ENCODE data around the gene CLMN.

Gene CLMN

GRCh38 chr14:95304342-95304741 is 15.4 kb downstream of the CLMN start:
- no peak for DNase-seq

- DNase-seq = peak in 26 of 56 donors; percentile 22 to 67 (median 42)
These were observed 16.2 kb downstream of the CLMN start for GRCh38 chr14:95303552-95303951.

DNA sequence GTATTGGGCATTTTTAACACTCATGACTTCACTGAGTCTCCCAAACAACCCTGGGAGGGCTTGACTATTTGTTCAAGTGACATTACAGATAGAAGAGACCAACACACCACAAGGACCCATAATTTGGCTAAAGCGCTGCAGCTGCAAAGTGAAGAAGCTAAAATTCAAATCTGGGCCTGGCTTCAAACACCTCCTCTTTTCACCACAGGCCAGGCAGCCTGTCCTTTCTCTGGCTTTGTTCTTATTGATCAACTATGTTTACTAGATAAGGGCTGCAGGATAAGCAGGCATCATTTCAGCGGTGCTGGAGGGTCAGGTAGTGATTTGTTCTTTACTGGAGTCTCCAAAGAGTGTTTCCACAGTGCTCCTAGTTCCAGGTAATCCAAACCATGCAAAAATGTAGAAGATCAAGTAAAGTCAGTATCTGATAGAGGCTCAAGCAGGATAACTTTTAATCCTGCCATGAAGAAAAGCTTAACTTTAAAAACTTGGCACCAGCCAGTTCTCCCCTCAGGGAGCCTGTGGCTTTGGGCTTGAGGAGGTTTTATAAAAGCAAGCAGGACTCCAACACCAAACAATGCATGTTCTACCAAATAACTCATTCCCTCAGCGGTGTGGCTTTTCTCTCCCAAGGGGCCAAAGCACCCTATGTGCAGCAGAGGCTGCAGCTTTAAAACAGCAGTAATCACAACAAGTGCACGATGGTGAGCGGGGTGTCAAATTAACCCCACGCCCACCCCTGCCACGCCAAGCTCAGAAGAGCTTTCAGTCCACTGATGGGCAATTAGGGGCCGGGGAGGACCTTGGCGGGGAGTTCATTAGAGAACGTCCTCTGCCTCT is 16.8 kb downstream of the CLMN start:
- DNase-seq = peak in 1 of 56 donors; percentile 60

GRCh38 chr14:95301527-95302187 is 18.1 kb downstream of the CLMN start:
- no peak for DNase-seq

GRCh38 chr14:95300697-95301526 is 18.8 kb downstream of the CLMN start:
- peak in 44 of 56 donors; percentile 26 to 88 (median 66) for DNase-seq

DNA sequence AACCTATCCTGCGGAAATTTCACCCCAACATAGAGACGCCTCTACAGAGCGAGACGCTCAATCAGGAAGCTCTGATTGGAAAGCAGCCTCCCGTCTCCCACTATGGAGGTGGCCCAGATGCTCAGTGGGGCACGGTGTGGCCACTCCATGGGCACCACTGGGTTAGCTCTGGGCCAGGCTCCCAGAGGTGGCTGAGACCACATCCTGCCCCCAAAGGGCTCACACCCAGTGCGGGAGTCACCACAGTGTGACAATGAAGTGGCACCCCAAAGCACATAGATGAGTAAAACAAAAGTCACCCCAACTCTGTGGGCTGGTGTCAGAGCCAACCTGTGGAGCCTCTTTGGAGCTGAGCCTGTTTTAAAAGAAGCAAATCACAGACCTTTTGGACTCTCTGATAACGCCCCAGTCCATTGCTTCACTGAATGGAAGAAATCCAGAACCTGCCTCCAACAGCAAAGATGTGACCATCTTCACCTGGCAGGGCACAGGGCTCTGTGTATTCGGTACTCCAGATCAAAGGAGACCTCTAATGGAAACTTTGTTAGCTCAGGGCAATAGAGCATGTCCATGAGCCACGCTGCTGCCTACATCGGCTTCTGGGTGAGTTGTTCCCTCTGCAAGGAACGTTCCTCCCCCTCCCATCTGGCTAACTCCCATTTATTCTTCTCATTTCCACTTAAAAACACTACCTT is 19.6 kb downstream of the CLMN start:
- DNase-seq = peak in 5 of 56 donors; percentile 37 to 71 (median 64)

DNA sequence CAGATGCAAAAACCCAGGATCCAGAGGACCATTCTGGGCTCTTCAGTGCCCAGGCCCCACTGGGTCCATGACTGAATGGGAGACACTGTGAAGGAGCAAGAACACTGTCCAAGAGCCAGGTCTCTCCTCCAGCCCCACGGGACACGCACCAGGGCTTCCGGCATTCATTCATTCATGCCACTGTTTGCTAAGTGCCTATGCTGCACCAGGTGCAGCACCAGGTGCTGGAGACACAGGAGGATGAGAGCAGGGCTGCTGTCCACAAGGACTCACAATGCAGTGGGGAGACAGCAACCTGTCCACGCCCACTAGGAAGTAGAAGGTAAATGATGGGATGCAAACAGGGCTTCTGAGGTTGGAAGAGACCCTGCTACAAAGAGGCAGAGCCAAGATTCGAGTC is 20.4 kb downstream of the CLMN start:
- DNase-seq = no peak

DNA sequence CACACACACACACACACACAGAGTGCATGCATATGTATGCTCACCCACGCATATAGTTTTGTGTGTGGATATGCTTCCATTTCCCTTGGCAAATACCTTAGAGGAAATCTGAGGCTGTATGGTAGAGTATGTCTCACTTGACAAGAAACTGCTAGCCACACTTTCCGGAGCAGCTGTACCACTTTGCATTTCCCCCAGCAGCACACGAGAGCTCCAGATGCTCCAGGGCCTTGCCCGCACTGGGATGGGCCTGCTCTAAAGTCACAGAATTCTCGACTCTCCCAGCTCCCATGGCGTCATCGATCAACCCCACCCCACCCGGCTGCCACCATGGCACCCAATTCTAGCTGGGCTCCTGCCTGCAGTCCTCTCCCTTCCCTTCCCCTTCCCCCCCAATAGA is 21.9 kb downstream of the CLMN start:
- DNase-seq = peak in 6 of 56 donors; percentile 20 to 63 (median 34)

- DNase-seq = no peak
These were observed 22.7 kb downstream of the CLMN start for GRCh38 chr14:95296966-95297365.

DNA sequence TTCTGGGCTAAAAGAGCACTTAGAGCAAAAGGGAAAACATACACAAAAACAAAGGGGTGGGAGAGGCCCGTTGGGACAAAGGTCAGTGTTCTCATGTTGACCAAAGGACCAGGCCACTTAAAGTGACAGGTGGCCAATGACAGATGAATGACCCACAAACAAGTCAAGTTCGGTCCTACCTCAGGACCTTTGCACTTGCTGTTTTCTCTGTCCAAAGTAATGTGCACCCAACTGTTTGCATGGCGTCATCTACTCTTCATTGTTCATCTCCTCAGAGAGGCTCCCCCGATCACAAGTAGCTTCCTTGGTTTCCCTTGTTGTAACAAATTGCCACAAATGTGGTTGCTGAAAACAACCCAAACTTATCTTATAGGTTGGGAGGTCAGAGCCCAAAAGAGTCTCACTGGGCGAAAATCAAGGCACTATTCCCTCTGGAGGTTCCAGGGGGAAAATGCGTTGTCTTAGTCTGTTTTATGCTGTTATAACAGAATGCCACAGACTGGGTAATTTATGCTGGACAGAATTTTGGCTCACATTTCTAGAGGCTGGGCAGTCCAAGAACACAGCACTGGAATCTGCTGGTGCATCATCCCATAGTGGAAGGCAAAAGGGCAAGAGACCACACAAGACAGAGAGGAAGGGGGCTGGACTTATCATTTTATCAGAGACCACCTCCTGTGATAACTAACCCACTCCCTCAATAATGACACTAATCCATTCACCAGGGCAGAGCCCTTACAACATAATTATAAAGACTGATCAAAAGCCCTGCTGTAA is 23.9 kb downstream of the CLMN start:
- no peak for DNase-seq

DNA sequence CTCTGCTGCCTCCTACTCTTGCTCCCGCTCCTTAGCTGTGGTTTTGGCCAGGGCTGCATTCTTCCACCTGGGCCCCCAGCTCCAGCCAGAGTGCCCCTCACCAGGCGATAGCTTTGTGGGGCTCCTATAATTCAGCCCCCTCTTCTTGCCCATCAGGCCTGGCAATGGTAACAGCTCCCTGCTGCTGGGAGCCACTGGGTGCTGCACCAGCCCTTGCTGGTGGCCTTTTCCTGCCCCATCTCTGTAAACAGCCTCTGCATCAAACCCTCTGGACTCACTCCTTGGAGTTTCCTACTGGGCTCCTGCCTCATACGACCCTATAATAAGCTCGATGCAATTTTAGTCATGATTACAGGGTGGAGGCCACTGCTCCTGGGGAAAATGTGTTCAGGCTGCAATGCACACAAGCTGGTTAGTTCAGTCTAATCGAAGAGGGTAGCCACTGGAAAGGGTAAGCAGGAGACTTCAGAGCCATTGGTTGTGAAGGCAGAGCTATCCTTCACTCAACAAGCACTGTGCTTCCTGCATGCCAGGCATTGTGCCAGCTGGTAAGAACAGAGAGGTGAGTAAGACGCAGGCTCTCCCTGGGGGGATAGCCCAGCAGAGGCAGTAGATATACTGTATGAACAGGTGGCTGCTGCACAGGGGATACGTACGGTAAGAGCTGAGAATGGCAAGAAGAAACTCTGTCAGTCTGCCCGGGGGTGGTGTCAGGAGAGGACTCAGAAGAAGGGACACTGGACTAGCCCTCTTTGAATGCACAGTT is 24.7 kb downstream of the CLMN start:
- DNase-seq = no peak

GRCh38 chr14:95294320-95294719 is 25.4 kb downstream of the CLMN start:
- DNase-seq = no peak

- no peak for DNase-seq
These were observed 26.3 kb downstream of the CLMN start for GRCh38 chr14:95293449-95293848.

GRCh38 chr14:95292660-95293425 is 26.9 kb downstream of the CLMN start:
- DNase-seq = no peak

- DNase-seq = peak in 21 of 56 donors; percentile 12 to 82 (median 39)
These were observed 27.7 kb downstream of the CLMN start for GRCh38 chr14:95291859-95292542.

DNA sequence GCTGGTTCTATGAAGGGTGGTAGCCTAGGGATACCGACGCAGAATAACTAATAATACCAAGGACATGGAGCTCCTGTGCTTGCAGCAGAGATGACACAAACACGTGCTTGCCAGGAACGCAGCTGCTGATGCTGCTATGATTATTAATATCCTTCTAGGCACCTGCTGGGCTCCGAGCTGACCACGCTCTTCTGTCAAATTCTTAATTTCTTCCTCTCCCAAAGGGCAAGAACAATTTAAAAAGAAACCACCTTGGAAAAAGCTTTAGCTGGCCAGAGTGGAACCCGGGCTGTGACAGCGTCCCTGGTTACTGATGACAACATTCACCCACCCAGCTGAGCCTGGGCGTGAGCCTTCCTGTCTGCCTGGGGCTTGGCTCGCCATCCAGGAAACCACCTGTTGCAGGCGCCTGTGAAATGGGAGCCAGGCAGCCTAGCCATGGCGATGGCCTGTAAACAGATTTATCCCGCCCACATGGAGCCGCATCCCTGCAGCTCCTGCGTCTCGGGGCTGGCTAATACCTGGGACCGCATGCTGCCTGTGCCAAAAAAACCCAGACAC is 28.8 kb downstream of the CLMN start:
- DNase-seq = no peak

- DNase-seq = no peak
These were observed 29.7 kb downstream of the CLMN start for GRCh38 chr14:95290021-95290420.
